ENCODE measurements around the gene SUPT16H.
"Not testable (repeated sequence)": the region's sequence is repeated elsewhere in the genome, so short reads cannot be mapped to it uniquely, and the experiment has no call there.

The SUPT16H gene

DNA sequence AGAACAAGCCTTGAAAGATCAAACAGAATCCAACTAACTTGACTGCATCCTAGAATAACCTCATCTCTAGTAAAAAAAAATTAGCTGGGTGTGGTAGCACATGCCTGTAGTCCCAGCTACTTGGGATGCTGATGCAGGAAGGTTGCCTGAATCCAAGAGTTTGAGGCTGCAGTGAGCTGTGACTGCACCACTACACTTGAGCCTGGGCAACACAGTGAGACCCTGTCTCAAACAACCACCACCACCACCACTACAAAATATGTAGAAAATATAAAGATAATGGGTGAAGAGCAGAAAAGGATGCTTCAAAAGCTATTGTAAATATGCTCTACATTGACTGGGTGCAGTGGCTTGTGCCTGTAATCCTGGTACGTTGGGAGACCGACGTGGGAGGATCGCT is 27.3 kb downstream of the SUPT16H start:
- no peak for DNase-seq

DNA sequence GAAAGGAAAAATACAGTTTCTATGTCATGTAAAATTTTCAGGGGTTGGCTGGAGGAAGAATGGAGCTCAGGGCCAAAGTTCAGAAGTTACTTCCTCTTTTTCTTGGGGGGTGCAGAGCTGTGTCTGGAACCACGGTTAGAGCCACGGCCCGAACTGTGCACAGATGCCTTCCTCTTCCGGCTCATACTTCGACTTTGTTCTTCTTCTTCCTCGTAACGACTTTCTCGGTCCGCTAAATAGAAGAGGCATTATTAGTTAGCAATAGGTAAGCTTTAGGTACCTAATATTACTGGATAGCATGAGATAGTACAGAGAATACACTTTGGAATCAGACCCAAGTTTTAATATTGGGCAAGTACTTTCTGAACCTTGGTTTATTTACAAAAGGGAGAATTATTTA is 31.2 kb downstream of the SUPT16H start:
- DNase-seq: no peak

DNA sequence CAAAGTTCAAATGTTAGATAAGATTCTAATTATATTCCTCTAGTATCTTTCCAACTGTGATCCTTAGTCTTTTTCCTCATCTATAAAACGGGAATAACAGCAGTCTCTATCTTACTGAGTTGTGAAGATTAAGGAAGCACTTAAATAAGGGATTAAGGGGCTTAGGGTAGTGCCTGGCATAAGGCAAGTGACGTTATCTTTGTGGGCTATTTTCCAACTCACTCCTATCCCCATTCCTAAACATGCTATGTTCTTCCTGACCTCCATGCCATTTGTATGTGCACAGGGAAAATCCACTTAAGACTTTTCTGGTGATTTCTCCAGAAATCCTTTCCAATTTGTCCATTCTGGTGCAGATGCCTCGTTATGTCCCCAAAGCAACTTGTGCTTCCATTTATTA is 33.3 kb downstream of the SUPT16H start:
- DNase-seq: no peak

DNA sequence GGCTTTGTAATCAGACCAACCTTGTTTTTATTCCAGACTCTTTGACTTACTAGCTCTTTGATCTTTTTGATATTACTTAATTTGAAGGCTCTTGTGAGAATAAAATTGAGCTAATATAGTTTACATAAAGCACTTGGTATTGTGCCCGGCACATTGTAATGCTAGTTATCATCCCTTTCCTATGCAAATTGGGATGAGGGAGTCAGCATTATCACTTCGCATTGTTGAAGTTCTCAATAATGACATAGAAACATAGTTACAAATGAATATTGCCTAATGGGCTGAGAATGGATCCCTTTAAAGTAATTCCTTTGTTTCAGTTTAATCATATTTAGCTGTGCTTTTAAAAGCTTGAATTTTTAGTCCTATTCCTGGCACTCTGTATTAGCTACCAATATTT is 36.6 kb downstream of the SUPT16H start:
- no peak for DNase-seq

DNA sequence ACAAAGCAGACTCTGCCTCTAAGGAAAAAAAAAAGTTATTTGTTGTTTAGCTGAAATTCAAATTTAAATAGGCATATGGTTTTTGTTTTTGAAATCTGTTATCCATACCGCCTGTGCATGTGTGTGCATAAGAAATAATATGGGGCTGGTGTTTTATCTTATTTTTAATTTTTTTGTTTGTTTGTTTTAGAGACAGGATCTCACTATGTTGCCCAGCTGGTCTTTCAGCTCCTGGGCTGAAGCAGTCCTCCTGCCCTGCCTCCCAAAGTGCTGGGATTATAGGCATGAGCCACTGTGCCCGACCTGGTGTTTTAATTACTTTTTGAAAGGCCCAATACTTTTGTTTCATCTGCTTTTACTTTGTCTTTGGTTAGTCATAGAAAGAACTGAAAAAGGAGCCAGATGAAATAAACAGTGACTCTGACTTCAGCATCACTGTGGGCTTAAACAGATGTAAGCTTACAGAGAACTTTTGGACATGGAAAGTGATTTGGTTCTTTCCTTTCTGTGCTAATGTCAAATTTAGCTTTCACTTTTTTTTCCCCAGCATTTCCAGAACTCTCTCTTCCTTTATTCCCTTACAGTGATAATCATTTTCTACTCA is 37.2 kb downstream of the SUPT16H start:
- no peak for DNase-seq

DNA sequence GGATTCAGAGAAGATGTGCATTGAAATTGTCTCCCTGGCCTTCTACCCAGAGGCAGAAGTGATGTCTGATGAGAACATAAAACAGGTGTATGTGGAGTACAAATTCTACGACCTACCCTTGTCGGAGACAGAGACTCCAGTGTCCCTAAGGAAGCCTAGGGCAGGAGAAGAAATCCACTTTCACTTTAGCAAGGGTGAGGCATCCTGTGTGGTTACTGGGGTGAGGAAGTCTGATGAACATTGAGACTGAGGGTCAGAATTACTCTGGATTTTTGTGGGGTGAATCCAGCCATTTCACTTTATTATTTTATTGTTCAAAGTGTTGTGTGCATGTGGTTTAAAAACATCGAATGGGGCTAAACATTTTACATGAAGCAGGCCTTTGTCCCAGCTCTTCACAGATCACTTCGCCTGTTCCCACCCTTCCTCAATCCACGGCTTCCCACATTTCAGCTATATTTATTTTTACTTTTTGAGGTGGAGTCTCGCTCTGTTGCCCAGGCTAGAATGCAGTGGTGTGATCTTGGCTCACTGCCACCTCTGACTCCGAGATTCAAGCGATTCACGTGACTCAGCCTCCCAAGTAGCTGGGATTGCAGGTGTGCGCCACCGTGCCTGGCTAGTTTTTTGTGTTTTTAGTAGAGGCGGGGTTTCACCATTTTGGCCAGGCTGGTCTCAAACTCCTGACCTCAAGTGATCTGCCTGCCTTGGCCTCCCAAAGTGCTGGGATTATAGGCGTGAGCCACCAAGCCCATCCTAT is 40.6 kb downstream of the SUPT16H start:
- DNase-seq: no peak

DNA sequence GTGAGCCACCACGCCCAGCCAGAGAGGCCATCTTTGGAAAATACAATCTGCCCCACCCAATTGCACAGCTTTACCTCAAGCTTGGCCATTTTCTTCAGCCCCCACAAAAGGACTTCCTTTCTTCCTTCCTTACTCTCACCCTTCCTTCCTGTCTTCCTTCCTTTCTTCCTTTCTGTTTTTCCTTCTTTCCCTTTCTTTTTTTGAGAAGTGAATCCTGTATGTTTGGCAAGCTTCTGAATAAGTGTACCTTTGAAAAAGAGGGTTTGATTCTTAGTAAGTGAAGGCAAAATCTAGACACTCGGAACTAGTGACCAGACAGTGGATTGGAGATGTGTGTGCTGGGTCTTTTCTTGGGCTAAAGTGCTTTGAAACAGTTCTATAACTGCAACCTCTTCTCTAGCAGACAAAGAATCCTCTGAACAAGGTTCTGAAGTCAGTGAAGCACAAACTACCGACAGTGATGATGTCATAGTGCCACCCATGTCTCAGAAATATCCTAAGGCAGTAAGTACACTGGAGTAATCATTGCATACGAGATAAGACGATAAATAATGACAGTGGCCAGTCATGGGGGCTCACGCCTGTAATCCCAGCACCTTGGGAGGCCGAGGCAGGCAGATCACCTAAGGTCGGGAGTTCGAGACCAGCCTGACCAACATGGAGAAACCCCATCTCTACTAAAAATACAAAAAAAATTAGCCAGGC is 49.5 kb downstream of the SUPT16H start:
- no peak for DNase-seq

DNA sequence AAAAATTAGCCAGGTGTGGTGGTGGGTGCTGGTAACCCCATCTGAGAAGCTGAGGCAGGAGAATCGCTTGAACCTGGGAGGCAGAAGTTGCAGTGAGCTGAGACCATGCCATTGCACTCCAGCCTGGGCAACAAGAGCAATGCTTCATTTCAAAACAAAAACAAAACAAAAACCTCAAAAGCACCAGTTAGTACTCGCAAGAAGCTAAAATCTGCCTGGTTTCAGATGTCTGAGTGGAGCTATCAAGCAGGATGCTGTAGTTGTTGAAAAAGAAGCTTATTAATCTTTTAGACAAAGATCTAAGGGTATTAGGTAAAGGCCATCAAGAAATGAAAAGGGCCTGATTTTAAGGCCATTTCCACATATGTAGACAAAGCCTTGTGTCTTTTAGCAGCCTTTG is 50.9 kb downstream of the SUPT16H start:
- no peak for DNase-seq

DNA sequence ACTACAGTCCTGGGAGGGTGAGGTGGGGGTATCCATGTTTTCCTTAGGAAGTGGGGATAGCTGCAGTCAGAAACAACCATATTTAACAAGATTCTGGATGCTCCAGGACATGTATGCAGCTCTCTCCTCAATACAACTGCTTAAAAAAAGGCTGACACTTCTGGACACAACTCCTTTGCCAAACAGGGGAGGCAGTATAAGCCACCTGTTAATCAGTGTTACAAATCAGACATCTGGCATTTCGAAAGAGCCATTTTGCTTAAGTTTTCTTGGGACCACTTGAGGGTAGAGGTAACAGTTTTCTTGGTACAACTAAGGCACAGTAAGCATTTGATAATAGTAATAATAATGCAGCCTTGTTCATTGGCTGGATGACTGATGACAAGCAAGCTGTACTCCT is 56.8 kb downstream of the SUPT16H start:
- no peak for DNase-seq

DNA sequence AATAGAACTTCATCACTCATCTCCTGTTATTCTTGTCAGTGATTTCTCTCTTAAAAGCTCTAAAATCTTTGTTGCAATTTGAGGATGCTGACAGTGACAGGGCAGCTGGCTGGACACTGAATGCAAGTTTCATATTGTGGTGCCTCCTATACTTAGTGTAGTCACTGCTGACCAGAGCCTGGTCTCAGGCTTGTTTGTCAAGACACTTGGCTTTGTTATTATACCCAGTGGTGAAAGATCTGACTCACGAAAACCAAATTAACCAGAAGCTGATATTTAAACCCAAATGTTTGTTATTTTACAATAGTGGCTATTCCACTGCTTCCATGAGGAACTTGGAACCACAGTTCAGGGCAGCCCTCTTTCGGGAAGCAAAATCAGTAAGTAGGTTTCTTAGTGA is 61.1 kb downstream of the SUPT16H start:
- no peak for DNase-seq

DNA sequence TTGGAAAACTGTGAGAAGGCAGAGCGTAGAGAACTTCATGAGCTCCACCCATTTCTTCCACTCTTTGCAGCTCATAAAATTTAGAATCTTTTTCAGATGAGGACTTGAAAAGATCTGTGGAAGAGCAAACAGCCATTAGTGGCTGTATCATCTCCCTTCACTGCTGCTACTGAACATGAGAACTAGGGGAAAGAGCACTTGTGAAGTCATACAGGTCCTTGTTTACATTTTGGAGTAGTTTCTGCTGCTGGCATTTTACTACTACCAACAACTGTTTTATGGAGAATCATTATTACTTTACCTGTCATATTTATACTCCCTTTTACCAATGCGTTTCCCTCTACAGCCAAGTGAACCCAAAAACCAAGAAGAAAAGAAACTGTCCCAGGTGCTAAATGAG is 62.9 kb downstream of the SUPT16H start:
- DNase-seq: no peak

DNA sequence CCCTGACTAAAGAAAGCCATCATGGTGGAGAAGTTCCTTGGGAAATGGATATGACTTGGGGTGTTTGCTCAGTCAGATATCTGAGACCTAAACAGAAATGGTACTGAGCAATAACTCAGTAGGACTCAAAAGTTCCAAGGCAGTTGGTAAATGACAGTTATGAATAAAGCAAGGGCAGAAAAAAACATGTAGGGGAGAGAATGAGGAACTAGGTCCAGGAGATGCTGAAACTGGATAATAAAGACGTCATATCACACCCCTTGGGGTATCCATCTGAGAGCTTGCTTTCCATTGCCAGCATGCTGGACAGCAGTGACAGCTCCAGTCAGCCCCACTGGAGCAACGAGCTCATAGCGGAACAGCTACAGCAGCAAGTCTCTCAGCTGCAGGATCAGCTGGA is 66.4 kb downstream of the SUPT16H start:
- no peak for DNase-seq

DNA sequence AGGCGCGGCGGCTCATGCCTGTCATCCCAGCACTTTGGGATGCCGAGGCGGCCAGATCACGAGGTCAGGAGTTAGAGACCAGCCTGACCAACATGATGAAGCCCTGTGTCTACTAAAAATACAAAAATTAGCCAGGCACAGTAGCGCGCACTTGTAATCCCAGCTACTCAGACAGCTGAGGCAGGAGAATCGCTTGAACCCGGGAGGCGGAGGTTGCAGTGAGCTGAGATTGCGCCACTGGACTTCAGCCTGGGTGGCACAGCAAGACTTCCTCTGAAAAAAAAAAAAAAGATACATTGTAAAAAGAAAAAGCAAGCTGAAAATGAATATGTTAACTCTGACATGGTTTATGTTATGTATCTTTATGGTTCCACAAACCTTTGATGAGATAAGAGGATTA is 70.3 kb downstream of the SUPT16H start:
- no peak for DNase-seq

DNA sequence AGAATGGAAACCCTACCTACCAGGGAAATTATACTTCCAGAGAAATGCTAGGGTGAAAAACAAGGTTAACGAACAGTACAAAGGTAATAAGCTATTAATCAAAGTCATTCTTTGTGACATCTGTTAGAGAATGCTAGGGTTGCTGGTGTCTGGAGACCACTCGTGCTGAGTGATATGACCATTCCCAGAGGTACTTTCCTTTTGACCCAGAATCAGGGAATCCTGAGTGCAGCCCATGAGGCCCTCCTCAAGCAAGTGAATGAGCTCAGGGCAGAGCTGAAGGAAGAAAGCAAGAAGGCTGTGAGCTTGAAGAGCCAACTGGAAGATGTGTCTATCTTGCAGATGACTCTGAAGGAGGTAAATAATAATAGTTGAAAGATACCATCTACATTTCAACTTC is 72.2 kb downstream of the SUPT16H start:
- DNase-seq: no peak

DNA sequence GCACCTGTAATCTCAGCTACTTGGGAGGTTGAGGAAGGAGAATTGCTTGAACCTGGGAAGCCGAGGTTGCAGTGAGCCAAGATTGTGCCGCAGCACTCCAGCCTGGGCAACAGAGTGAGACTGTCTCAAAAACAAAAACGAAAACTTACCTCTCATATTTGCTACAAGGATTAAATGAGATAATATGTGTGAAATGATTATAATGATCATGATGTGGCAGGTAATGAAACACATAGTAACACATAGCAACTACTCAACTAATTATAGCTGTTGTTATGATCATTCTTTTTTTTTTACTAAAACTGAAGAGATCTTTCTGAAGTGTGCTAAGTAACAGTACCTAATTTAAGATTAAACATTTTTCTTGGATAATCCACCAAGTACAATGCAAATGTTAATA is 73.9 kb downstream of the SUPT16H start:
- no peak for DNase-seq

DNA sequence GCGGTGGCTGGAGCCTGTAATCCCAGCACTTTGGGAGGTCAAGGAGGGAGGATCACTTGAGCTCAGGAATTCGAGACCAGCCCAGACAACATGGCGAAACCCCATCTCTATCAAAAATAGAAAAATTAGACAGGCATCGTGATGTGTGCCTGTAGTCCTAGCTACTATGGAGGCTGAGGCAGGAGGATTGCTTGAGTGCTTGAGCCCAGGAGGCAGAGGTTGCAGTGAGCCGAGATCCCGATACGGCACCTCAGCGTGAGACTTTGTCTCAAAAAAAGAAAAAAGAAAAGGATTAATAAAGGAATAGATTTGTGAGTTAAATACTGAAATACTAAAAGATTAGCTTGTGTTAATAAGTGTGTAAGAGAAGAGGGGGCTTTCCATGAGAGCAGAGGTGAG is 74.6 kb downstream of the SUPT16H start:
- DNase-seq: no peak

DNA sequence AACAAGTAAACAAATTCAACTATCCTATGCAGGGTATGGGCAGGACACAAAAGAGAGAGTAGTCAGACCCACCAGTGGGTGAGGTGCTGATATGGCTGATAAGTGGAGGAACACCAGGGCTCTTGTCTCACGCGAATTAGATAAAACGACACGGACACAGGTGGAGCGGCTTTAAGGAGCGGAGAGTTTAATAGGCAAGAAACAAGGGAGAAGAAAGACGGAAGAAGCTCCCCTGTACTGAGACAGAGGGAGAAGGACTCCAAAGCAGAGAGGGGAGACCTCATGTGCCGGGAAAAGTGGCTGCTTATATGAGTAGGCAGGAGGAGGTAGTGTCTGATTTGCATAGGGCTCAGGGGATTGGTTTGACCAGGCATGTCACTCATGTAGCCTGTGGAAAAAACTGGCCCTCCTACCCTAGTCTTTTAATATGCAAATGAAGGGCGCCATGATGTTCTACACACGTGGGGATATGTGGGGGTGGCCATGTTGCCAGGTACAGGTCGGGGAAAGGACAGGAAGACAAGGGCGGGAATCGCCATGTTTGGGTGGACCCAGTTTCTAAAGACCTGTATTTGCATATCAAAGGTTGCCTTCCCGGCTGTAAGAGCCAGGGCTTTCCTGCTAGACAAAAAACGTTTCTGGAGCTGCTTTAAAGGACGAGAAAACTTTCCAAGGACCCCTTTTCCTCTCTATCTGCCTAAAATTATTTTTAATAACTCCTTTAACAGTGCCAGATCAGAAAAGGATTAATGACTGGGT is 75.2 kb downstream of the SUPT16H start:
- no peak for DNase-seq

DNA sequence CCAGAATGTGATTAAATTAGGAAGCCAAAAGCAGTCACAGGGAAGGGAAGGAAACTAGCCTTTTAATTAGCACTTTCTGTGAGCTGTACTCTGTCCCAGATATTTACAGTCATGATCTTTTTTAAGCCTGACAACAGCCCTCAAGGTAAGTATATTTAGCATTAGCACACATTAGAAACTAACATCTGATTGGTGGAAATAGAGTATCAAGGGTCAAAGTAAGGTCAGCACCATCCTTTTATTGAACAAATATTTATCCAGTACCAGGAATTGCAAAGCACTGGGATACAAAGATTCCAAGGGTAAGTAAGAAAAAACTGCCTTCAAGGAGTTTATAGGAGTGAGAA is 75.7 kb downstream of the SUPT16H start:
- DNase-seq: no peak

DNA sequence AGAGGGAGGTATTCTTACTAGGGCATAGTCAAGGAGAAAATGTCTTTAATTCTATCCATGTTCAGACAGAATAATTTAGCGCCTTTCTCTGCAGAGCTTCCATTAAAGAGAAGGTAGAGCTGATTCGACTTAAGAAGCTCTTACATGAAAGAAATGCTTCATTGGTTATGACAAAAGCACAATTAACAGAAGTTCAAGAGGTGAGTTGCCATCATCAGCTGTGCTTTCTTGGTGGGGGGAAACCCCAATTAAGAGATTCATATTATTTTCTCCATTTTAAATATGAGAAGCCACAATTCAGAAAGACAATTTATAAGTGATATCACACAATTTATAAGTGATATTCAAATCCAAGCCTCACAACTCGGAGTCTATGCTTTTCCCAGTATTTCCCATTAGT is 76.2 kb downstream of the SUPT16H start:
- no peak for DNase-seq

DNA sequence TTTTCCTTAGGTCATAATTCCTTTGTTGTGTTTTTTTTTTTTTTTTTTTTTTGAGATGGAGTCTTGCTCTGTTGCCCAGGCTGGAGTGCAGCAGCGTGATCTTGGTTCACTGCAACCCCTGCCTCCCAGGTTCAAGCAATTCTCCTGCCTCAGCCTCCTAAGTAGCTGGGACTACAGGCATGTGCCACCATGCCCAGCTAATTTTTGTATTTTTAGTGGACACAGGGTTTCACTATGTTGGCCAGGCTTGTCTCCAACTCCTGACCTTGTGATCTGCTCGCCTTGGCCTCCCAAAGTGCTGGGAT is 81.0 kb downstream of the SUPT16H start:
- not testable (repeated sequence) for DNase-seq

DNA sequence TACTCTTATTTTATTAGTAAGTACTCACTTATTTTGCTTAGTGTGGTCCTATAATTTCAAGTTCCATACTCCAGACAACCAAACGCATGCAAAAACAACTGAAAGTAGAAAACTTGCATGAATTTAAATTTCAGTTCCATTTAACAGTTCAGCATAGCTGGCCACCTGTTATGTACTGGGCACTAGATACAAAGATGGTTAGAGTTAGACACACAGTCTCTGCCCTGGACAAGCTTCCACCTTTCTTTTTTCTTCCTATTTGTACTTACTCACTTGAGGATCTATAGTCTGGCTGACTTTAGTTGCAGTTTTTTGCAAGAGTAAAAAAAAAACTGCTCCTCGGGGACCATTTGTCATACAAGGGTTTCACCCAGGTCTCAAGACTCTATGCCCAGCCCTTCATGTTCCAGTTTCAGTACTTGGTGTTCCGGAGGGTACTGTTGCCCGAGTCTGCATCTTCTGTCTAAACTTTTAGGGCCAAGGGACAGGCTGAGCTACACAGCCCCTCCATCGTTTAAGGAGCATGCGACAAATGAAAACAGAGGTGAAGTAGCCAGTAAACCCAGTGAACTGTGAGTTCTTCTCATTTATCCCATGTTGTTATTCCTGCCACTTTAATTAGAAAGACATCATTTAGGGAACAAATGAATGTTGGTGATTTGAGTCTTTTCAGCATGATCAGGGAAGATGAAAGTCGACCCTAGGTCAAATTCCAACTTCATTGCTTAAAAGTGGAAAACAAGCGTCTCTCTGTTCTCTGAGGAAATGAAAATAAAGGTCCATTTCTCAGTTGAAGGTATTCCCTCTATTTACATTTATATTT is 81.6 kb downstream of the SUPT16H start:
- DNase-seq: no peak
